Activated CD4-positive, alpha-beta T cell treated with anti-CD3 and anti-CD28 coated beads for 4 hours (primary cell): ENCODE data around the gene LMX1A.

Source experiments
- DNase-seq, 2 donors: peaks; one replicate each; pipeline ENCODE4 v3.0.0-alpha.2; 2020

LMX1A gene

DNA sequence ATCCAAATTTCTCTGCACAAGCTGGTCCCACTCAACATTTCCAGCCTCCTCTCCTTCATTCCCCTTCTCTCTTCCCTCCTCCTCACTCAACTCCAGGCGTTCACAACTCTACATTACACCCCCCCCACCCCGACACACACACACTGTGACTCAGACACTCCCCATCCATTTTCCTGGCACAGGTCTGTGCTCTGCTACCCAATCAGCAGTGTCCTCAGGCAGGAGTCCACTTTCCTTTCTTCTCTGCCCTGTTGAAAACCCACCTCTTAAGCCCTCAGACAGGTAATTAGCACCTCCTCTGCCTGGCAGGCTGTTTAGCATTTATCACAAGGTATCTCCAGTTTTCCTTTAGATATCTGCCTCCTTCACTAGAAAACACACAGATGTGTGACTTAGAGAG lies 8.8 kb upstream of the LMX1A start:
- DNase-seq = no peak

DNA sequence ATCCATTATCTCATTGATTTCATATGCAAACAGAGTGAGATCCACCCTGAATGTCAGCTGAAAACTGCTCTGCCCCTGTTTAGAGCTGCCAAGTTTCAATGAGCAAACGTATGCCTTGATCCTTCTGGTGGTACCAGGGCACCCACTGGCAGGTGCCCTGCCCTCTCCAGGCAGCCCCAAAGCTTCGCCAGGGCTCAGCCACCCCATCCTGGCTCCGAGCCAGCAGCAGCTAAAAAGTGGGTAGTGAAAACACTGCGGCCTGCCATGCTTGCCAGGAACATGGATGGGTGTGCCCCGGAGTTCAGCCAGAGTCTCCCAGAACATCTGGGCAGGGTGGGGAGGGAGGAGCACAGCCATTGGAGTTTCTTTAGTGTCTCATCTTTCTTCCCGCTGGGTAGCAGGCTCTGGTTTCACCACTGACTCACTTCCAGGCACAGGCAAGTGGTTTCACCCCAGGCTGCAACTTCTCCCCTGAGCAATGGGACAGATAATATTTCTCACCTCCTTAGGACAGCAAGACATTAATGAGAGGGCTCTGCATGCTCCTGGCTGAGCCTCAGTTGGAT lies 8.1 kb upstream of the LMX1A start:
- no peak for DNase-seq

DNA sequence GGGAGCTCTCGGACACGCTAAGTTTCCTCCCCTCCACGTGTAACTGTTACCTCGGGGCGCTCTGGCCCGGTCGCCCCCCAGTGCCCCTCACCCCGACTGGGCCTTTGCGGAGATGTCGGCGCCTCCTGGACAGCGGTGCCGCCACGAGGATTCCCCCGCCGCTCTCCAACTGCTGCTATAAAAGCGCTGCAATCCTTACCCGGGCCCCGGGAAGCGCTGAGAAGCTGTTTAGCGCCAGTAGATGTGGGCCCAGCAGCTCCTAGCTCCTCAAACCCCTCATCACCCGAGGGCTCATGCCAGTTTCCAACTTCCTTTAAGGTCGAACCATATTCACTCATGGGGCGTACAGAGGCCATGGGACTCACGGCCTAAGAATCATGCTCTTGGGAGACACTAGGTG lies 361 bp upstream of the LMX1A start:
- DNase-seq = no peak

DNA sequence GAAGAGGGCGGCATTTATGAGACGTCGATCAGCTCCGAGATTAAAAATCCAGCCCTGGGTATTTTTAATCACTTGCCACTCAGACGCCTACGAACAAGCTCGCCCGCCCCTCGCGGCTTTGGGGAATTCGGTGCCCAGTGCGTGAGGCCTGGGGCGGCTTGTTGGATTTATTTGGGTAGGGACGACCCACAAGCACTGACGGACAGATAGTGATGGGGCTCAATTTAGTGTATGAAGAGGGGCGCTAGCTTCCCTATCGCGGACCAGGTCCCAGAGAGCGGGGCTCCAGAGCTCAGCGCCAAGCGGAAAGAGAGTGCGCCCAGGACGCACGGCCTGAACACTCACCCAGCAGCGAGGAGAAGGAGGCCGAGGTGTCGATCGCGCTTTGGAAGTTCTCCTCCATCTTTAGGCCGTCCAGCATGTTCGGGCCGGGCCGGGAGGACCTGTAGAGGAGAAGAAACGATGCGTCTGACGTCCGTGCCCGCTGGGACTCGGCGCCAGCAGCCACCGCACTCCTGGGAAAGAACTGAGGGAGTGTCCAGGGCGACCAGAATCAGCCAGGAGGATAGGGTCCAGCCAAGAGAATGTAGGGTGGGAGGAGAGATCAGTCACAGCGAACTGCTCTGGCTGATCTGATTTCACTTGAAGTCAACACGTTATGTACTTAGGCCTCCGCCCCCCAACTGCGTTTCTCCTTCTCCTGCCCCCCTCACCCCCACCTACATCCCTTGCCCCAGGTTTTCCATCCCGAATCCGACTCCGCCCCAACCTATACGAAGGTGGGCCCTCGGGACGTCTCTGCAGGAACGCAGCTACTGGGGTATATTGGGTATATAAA lies 1.2 kb downstream of the LMX1A start:
- no peak for DNase-seq

DNA sequence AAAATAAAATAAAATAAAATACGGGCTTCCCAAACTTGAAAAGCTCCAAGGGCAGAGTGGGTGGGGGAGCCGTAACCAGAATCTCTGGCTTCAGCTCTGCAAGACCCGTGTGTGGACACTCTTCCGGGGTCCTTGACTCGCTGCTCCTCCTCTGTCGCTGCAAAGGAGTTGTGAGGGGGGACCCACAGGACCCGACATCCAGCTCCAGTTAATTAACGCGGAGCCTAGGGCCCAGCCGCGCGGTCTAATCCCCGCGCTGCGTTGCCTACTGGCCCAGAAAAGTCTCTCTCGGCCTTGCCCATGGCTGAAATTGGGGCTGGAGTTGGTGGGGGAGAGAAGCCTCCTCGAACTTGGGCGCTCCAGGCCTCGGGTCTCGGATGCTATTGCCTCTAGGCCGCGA lies 1.8 kb downstream of the LMX1A start:
- DNase-seq = no peak

DNA sequence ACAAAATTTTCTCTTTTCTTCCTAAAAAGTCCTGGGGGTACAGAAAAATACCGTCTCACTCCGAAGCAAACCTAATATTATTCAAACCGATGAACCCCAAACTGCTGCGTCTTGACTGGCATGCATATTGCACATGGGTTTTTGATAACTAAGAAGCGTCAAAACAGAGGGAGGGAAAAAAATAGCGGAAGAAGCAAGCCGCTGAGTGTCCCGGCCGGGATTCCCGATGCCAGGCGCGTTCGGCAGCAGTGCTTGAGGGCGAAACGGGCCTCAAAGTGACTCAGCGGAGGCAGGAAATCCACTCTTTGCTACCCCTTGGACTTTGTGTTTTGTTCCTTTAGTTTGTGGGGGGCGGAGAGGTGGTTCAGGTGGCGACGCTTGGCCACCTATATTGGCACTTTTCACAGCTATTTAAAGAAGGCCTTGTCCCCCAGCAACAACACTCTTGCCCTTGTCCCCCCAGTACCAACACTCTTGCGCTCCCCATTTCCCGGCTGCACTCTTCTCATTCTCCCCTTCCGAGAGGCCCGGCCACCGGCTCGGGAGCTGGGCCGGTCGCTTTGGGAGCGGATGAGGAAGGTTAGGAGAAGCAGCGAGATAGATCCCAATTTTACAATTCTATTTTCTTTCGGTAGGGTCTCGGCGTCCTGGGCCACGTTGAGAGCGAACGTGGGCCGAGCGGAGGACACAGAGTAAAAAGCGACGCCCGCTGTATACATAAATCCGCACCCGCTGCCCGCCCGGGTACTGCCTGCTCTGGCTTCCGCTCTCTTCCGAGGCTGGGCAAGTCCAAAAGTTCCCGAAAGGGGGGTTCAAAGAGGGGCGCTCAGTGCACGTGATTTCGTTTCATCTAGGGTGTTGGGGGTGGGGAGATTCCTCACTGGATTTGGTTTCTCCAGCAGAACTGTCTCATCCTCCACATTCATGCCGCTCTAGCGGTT lies 2.5 kb downstream of the LMX1A start:
- no peak for DNase-seq

DNA sequence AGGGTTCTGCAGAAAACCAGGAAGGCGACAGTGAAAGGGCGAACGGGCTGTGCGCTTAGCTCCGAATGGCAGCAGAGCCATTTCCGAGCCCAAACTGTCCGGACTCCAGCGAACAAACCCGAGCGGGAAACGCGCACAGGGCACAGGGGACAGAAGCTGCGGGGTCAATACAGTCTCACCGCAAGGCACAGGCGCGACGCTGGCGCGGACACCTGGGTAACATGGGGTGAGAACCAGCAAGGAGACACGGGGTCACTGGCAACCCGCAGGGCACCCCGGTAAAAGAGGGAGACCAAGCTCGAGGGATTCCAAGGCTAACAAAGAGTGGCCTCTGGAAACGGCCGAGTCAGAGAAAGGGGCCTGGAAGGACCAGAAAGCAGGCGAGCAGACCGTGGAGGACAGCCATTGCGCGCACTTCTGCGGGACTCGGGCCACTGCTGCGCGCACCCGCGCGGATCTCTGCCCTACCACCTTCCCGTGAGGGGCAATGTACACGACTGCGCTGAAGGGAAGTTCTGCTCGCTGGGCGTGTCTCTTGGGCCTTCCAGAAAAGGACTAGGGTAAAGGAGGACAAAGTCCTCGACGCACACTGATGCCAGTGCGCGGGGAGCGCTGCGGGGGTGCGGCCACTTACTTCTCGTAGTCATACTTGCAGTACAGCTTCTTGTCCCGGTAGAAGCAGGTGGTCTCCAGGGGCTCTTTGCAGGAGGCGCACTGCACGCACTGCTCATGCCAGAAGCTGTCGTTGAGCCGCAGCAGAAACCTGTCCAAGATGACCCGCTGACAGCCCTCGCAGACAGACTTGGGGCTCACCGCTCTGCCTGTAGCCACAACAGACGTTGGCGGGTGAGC lies 3.8 kb downstream of the LMX1A start:
- no peak for DNase-seq

DNA sequence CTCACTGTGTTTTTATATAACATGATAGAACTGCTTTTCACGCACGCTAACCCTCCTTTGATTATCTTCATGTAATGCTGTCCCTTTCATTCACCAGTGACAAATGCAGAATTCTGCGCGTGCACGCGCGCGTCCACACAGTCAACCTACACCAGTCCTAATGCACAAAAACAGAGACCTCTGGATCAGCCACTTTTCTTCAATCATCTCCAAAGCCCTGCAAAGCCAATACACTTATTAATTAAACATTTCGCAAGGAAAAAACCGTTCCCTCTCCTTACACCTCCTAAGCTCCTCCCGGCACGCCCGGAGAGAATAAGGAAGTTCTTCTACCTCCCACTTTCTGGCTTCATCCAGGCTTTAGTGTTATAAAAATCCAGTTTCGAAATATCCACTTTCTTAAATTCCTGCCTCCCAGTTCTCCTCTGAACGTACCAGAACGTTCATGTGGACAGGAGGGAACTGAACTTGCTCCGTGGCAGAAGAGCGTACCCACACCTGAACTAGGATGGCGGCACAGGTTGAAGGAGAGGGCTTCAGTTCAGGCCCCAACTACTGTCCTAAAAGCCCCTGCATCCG lies 4.6 kb downstream of the LMX1A start:
- no peak for DNase-seq

DNA sequence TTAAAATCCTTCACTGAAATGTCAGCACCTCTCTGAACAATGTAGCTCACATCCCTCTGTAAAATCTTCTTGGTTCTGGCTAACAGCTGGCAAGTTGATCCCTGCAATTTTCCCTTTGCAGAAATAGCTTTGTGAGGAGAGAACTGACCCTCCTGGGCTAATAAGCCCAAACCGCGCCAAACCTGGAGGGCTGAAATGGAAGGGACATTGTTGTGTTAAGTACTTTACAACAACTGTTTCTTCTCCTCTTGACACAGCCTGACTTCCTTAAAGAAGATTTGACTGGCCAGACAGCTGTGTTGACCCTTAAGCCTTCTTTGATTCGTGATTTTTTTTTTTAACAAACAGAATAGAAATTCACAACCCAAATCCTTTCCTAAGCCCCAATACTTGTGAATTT lies 5.7 kb downstream of the LMX1A start:
- no peak for DNase-seq

DNA sequence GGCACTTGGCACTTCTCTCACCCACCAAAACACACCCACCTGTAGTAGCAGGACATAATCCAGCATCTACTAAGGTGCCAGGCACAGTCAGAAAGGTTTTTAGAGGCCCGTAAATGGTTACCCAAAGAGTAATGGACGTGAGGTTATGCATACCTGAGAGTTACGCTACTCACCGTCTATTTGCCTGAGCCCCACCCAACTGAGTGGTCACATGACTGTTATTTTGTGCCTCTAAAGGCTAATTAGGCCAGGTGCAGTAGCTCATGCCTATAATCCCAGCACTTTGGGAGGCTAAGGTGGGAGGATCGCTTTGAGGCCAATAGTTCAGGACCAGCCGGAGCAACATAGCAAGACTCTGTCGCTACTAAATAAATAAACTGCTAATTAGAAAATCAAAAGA lies 11.0 kb downstream of the LMX1A start:
- DNase-seq = no peak

DNA sequence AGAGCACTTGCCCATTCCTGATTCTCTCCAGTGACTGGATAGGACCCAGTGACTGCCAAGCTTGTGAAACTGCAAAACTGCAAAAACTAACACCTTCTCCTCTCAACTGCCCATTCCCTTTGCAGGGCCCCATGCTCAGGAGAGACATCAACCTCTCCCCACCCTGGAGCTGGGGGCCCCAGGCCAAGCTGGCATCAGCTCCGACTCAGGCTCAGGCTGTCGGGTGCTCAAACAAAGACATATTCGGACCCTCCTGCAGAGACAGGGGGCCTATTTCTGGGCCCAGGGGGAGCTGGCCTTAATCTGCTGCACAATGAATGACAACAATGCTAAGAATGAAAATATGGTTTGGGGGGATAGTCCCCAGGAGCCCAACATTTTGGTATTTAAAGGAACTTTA lies 11.8 kb downstream of the LMX1A start:
- no peak for DNase-seq

DNA sequence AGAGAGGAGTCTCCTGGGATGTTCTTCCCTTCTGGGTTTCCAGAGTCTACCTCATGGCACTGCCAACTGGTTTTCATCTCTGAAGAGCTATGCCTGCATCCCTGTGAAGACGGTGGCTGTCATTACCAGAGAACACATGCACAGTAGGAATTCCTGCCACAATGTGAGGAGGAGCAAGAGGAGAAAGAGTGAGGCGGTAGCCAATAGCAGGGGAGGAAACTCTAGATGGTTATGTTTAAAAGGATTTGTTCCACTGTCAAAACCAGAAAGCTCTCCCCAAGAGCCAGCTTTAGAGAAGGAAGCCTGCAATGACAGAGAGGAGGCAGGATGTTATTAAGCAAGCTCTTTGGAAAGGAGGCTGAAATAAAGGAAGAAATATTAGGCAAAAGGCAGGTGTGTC lies 12.3 kb downstream of the LMX1A start:
- DNase-seq = no peak

DNA sequence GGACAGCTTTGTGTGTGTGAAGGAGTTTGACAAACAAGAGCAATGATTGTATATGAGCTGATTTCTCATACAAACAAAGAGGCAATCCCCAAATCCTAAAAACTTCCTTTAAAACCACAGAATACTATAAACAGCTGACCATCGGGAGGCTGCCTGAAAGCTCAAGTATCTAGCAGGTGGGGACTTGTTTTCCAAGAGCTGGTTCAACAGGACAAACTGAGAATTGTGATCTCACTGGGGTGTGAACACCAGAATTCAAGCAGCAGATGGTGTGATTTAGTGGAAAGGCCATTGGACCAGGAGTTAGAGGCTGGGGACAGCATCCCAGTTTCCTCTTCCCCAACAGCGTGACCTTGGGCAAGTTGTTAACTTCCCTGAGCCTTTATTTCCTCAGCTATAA lies 13.9 kb downstream of the LMX1A start:
- no peak for DNase-seq

DNA sequence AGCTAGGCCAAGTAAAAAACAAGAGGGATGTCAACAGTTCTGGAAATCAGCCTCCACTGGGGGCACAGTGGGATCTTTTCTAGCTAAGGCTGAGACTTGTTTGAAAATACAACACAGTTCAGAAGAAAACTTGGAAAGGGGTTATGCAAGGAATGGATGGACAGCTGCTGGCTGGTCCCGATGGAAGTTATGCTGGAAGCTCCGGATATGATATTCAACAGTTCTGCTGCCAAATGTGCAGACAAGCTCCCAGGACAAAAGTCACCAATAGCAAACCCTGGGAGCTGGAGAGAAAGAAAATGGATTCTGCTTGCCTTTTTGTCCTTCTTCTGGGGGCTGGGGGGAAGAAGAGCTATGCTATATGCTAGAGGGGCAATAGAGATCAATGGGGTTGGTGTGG lies 14.3 kb downstream of the LMX1A start:
- DNase-seq = no peak

DNA sequence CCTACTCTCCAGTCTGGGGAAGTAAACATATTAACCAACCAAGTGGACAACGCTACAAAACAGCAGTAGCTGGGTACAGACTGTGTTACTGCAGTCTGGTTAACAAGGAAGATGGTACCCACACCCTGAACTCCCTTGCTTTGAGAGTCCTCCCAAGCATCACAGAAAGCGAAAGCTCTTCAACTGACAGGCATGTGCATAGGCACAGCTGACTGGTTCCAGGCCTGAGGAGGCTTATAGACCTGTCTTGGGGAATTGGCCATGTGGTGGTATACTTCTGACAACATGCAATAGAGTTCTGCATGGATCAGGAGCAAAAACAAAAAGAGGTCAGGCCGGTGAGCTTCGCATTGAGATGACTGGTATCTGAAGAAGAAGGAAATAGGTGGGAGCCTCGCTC lies 17.4 kb downstream of the LMX1A start:
- DNase-seq = no peak

DNA sequence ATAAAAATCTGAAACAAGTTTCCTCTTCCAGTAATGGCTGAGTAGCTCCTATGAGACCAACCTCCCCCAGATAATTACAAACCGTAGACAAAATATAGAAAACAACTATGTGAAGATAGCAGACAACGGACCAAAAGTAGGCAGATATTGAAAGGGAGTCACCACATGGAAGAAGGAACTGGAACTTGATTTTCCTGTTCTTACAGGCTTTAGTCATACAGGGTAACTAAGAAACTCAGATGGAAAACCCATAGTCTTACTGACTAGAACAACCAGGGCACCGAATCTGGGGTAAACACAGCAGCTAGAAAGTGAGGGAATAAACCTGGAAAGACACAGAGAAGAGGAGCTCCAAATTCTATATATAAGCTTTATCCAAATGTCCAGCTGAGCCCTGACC lies 26.0 kb downstream of the LMX1A start:
- no peak for DNase-seq

DNA sequence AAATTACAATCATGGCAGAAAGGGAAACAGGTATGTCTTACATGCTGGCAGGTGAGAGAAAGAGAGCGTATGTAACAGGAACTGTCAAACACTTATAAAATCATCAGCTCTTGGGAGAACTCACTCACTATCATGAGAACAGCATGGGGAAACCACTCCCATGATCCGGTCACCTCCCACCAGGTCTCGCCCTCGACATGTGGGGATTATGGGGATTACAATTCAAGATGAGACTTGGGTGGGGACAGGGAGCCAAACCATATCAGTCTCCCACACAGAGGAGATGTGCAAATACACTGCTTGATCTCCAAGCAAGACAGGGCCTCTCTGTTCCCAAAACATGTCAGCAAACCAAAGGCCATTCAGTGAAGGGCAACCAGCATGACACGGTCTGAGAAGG lies 27.4 kb downstream of the LMX1A start:
- DNase-seq = no peak

DNA sequence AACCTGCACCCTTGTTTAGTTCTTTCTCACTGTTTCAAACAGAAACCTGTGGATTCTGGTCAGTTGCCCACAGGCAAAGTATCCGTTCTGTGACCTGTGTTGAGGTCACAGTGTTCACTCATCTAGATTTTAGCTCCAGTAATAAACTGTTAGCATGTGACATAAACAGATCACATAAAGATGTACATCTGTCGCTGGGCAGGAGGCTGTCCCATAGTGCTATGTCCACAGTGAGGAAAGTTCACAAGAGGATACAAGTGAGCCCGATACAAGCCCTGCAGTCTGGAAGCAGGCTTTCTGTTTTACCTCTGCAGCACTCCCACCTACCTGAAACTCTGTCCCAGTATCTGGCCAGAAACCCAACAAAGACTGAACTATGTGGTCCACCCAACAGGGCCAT lies 28.4 kb downstream of the LMX1A start:
- DNase-seq = no peak

DNA sequence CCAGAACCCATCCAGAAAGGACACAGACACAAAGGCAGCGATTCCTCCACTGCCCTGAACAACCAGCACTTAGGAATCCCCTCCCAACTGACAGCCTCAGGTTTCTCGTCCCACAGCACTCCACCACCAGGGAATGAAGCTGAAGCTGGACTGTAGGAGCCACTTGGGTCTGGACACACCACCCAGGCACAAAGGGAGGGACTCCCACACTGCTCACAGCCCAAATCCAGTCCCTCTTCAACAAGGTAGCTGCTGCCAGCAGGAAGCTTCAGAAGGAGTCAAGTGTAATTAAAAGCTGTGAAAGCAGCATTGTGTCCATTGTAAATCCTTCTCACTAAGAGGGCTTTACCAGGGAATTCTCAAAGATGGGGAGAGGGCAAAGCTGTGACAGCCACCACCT lies 29.0 kb downstream of the LMX1A start:
- no peak for DNase-seq

DNA sequence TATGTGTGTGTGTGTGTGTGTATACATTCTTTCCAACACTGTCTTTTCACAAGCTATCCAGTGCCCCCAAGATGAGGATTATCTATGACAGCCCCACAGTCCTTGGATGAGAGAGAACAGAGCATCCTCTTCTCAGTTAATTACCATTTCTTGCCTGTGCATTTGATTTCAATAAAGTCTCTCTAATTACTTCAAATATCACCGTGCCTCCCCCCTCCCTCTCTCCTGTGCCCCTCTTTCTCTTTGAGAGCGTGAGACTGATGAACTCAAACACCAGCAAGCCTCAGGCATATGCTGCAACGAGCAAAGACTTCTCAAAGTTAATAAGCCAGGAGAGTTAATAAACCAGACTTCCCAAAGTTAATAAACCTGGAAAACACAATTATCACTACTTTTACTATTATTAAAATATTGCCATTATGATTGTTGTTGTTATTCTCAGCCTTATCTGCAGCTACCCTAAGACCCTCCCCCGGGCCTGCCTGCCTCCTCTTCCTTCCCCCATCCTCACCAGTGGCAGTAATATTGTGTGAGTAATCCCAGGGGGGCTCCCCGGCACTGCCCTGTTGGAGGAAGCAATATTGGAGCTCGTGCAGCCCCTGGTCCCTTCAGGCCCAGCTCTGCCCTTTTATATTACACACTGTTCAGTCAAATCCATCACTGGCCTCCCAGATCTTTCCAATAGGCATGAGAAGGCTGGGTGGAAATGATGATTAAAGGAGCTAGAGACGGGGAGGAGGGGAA lies 30.9 kb downstream of the LMX1A start:
- no peak for DNase-seq

DNA sequence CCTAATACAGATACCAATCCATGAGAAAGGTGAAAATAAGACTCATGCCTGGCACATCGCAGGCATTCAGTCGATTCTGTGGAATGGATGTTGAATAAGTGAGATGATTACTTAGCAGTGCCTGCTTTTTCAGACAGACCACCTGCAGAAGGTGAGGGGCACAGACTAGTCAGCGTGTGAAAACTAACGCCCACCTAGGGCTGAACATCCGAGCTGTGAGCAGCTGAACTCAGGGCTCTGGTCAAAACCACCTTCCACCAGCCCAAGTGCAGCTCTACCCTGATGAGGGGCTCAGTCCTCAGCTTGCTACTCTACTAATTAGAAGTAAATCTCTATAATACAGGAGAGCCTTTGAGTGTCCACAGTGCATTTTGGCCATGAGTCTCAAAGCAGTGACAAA lies 32.5 kb downstream of the LMX1A start:
- no peak for DNase-seq

DNA sequence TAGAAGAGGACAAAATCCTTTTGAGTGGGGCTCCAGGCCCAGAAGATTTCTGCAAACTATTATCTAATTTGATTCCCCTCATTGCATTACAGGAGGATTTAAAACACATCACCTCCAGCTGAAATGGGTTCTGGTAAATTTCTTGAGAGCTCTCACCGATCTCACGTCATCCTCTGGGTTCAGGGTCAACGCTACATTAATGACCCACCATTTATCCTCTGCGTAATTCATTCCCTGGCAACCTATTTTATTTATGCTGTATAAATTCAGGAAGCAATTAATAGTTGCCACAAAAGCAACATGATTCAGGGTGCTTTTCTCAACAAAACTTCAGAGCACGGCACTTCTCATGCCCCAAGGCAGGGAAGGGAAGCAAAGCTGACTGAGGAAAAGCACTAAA lies 38.9 kb downstream of the LMX1A start:
- no peak for DNase-seq
